HEK293 (cell line): ENCODE measurements around the gene MED19.

Source experiments
- CTCF ChIA-PET: fragments of 350-600 bp; formaldehyde crosslinking; extraction: SDS; loops from one replicate; lab custom pipeline; 2021; ENCODE audit warnings: antibody characterized with exemption; lab: Yijun Ruan, JAX
- POLR2A ChIA-PET: fragments of 300-600 bp; formaldehyde crosslinking; extraction: SDS; loops from one replicate; lab custom pipeline; 2020; ENCODE audit warnings: antibody characterized with exemption, inconsistent platforms; lab: Yijun Ruan, JAX
- H3K27ac ChIP-seq: fragments of 200-500 bp; sonication (Bioruptor generic); 2 replicates; pipeline ENCODE4 v1.5.1; 2014; ENCODE audit warnings: low read depth, low read length, control low read depth, inconsistent platforms; ENCODE audit errors: extremely low read depth
- H3K36me3 ChIP-seq, 2 experiments: fragments of 200-500 bp in 1 of 2; sonication (Bioruptor generic) in 1 of 2; 1 replicate in 1 of 2; 2 replicates in 1 of 2; pipeline ENCODE4 v1.5.1; 2014 to 2017; ENCODE audit warnings: inconsistent platforms in 2 of 2, low read length in 2 of 2; ENCODE audit not compliant: control insufficient read depth in 2 of 2, insufficient read depth in 1 of 2
- H3K4me1 ChIP-seq: fragments of 200-500 bp; sonication (Bioruptor generic); 2 replicates; pipeline ENCODE4 v1.5.1; 2014; ENCODE audit warnings: mild to moderate bottlenecking, low read length, inconsistent platforms; ENCODE audit not compliant: control insufficient read depth, insufficient read depth
- H3K4me3 ChIP-seq: 2 replicates; pipeline ENCODE4 v1.5.1; 2011; ENCODE audit warnings: low read depth, mild to moderate bottlenecking, control low read depth, low read length, moderate library complexity
- H3K9me3 ChIP-seq: fragments of 200-500 bp; sonication (Bioruptor generic); 2 replicates; pipeline ENCODE4 v1.5.1; 2014; ENCODE audit warnings: low read depth, low read length, inconsistent platforms; ENCODE audit not compliant: control insufficient read depth, insufficient read depth
- BCL11B ChIP-seq: fragments of 450-650 bp; formaldehyde crosslinking; IDR thresholded peaks from 2 replicates; pipeline ENCODE4 v1.5.1; 2016; ENCODE audit warnings: low read depth, missing biosample characterization, missing genetic modification characterization
- KLF1 ChIP-seq: fragments of 450-650 bp; formaldehyde crosslinking; IDR thresholded peaks from 2 replicates; pipeline ENCODE4 v1.5.1; 2016; ENCODE audit warnings: missing biosample characterization, missing genetic modification characterization
- SALL2 ChIP-seq: fragments of 450-650 bp; formaldehyde crosslinking; IDR thresholded peaks from 2 replicates; pipeline ENCODE4 v1.5.0; 2017; ENCODE audit warnings: missing biosample characterization, mild to moderate bottlenecking, missing genetic modification characterization, borderline replicate concordance
- SCRT2 ChIP-seq: fragments of 450-650 bp; formaldehyde crosslinking; IDR thresholded peaks from 2 replicates; pipeline ENCODE4 v1.5.1; 2016; ENCODE audit warnings: missing biosample characterization, missing genetic modification characterization
- SETDB1 ChIP-seq: IDR thresholded peaks from one replicate; pipeline ENCODE4 v1.6.1; 2017; ENCODE audit warnings: mild to moderate bottlenecking, low read length, moderate library complexity, mixed read lengths; ENCODE audit not compliant: insufficient read length
- TCF7L2 ChIP-seq: IDR thresholded peaks from 2 replicates; pipeline ENCODE4 v1.6.1; 2011; ENCODE audit warnings: low read depth, mild to moderate bottlenecking, inconsistent platforms, low read length, moderate library complexity, borderline replicate concordance
- TSHZ1 ChIP-seq: fragments of 450-650 bp; formaldehyde crosslinking; IDR thresholded peaks from 2 replicates; pipeline ENCODE4 v1.5.1; 2016; ENCODE audit warnings: missing biosample characterization, missing genetic modification characterization, borderline replicate concordance
- ZBTB8A ChIP-seq: fragments of 450-650 bp; formaldehyde crosslinking; IDR thresholded peaks from 2 replicates; pipeline ENCODE4 v1.5.1; 2016; ENCODE audit warnings: missing biosample characterization, missing genetic modification characterization
- ZNF184 ChIP-seq: fragments of 450-650 bp; IDR thresholded peaks from 2 replicates; pipeline ENCODE4 v1.5.1; 2018; ENCODE audit warnings: missing biosample characterization, mild to moderate bottlenecking, missing genetic modification characterization
- ZNF19 ChIP-seq: fragments of 450-650 bp; formaldehyde crosslinking; IDR thresholded peaks from 2 replicates; pipeline ENCODE4; 2016; ENCODE audit warnings: missing biosample characterization, missing genetic modification characterization, low read depth
- ZNF221 ChIP-seq: fragments of 450-650 bp; formaldehyde crosslinking; IDR thresholded peaks from 2 replicates; pipeline ENCODE4 v1.5.1; 2017; ENCODE audit warnings: missing biosample characterization, missing genetic modification characterization, borderline replicate concordance
- ZNF223 ChIP-seq: fragments of 450-650 bp; formaldehyde crosslinking; IDR thresholded peaks from 2 replicates; pipeline ENCODE4 v1.5.1; 2016; ENCODE audit warnings: missing biosample characterization, missing genetic modification characterization
- ZNF239 ChIP-seq: fragments of 450-650 bp; formaldehyde crosslinking; IDR thresholded peaks from 2 replicates; pipeline ENCODE4 v1.5.1; 2016; ENCODE audit warnings: missing biosample characterization, missing genetic modification characterization
- ZNF24 ChIP-seq: fragments of 450-650 bp; formaldehyde crosslinking; IDR thresholded peaks from 2 replicates; pipeline ENCODE4 v1.5.1; 2016; ENCODE audit warnings: missing biosample characterization, missing genetic modification characterization
- ZNF248 ChIP-seq: fragments of 450-650 bp; formaldehyde crosslinking; IDR thresholded peaks from 2 replicates; pipeline ENCODE4 v1.5.1; 2017; ENCODE audit warnings: missing biosample characterization, missing genetic modification characterization
- ZNF26 ChIP-seq: fragments of 450-650 bp; formaldehyde crosslinking; IDR thresholded peaks from 2 replicates; pipeline ENCODE4 v1.5.1; 2016; ENCODE audit warnings: missing biosample characterization, missing genetic modification characterization
- ZNF362 ChIP-seq: fragments of 450-650 bp; formaldehyde crosslinking; IDR thresholded peaks from 2 replicates; pipeline ENCODE4 v1.5.1; 2016; ENCODE audit warnings: missing biosample characterization, missing genetic modification characterization
- ZNF423 ChIP-seq: fragments of 450-650 bp; formaldehyde crosslinking; IDR thresholded peaks from 2 replicates; pipeline ENCODE4 v1.5.1; 2016; ENCODE audit warnings: missing biosample characterization, missing genetic modification characterization
- ZNF560 ChIP-seq: fragments of 450-650 bp; formaldehyde crosslinking; IDR thresholded peaks from 2 replicates; pipeline ENCODE4 v1.5.1; 2017; ENCODE audit warnings: missing biosample characterization, missing genetic modification characterization, borderline replicate concordance
- ZNF571 ChIP-seq: fragments of 450-650 bp; formaldehyde crosslinking; IDR thresholded peaks from 2 replicates; pipeline ENCODE4 v1.5.0; 2017; ENCODE audit warnings: missing biosample characterization, missing genetic modification characterization
- ZNF629 ChIP-seq: fragments of 450-650 bp; formaldehyde crosslinking; IDR thresholded peaks from 2 replicates; pipeline ENCODE4 v1.5.1; 2017; ENCODE audit warnings: missing biosample characterization, missing genetic modification characterization
- ZNF654 ChIP-seq: fragments of 450-650 bp; formaldehyde crosslinking; IDR thresholded peaks from 2 replicates; pipeline ENCODE4 v1.5.1; 2016; ENCODE audit warnings: low read depth, missing biosample characterization, missing genetic modification characterization
- ZNF701 ChIP-seq: fragments of 450-650 bp; formaldehyde crosslinking; IDR thresholded peaks from 2 replicates; pipeline ENCODE4 v1.5.1; 2016; ENCODE audit warnings: missing biosample characterization, missing genetic modification characterization
- ZNF768 ChIP-seq: fragments of 450-650 bp; formaldehyde crosslinking; IDR thresholded peaks from 2 replicates; pipeline ENCODE4 v1.5.1; 2018; ENCODE audit warnings: missing biosample characterization, mild to moderate bottlenecking, missing genetic modification characterization
- ZSCAN5A ChIP-seq: fragments of 450-650 bp; formaldehyde crosslinking; IDR thresholded peaks from 2 replicates; pipeline ENCODE4 v1.5.1; 2016; ENCODE audit warnings: missing biosample characterization, missing genetic modification characterization
- ZXDB ChIP-seq: fragments of 450-650 bp; formaldehyde crosslinking; IDR thresholded peaks from 2 replicates; pipeline ENCODE4 v1.5.1; 2016; ENCODE audit warnings: missing biosample characterization, missing genetic modification characterization
- TF ChIP-seq, protein P1 (sequence below): fragments of 450-650 bp; formaldehyde crosslinking; optimal IDR thresholded peaks from 2 replicates; pipeline ENCODE3; 2016; ENCODE audit warnings: missing biosample characterization, mild to moderate bottlenecking, missing genetic modification characterization

Gene MED19

GRCh38 chr11:57679396-57679795 lies 32.6 kb downstream of the MED19 start:
- no peaks in the 10 kb centered on the region for H3K4me1 ChIP-seq
- ChIA-PET POLR2A (interaction anchor here (1.2 kb wide), 1 partner anchor 10 kb away, joined by 3 read pairs; no protein-coding TSS in a partner anchor), CTCF (interaction anchor here (1.0 to 1.2 kb wide), 2 partner anchors 20 to 111 kb away, joined by 3 read pairs; no protein-coding TSS in a partner anchor)
- no peaks in the 10 kb centered on the region for H3K9me3 ChIP-seq
- TF ChIP-seq ZNF571 (tag by site-specific recombination): no peak
- TF ChIP-seq ZNF423: no peak
- TF ChIP-seq ZBTB8A (tag by site-specific recombination): no peak
- TF ChIP-seq ZNF26 (tag by site-specific recombination): no peak
- no peak for TF ChIP-seq SALL2 (tag by site-specific recombination)
- no peak for TF ChIP-seq ZXDB (tag by site-specific recombination)
- TF ChIP-seq TCF7L2: no peak
- TF ChIP-seq ZNF629 (tag by site-specific recombination): no peak
- TF ChIP-seq ZNF184 (tag by site-specific recombination): no peak
- TF ChIP-seq ZNF768 (tag by site-specific recombination): no peak
- TF ChIP-seq BCL11B (tag by site-specific recombination): no peak
- no peak for TF ChIP-seq ZSCAN5A
- TF ChIP-seq ZNF362 (tag by site-specific recombination): no peak
- no peak for TF ChIP-seq SCRT2 (tag by site-specific recombination)
- no peak for TF ChIP-seq ZNF701 (tag by site-specific recombination)
- no peak for TF ChIP-seq ZNF19 (tag by site-specific recombination)
- no peak for TF ChIP-seq ZNF24 (tag by site-specific recombination)
- no peak for TF ChIP-seq ZNF248 (tag by site-specific recombination)
- peaks cover 0 to 79% of the 10 kb centered on the region in 2 experiments for H3K36me3 ChIP-seq
- H3K4me3 ChIP-seq: no peak overlapping the region
- no peak overlapping the region for H3K27ac ChIP-seq

DNA sequence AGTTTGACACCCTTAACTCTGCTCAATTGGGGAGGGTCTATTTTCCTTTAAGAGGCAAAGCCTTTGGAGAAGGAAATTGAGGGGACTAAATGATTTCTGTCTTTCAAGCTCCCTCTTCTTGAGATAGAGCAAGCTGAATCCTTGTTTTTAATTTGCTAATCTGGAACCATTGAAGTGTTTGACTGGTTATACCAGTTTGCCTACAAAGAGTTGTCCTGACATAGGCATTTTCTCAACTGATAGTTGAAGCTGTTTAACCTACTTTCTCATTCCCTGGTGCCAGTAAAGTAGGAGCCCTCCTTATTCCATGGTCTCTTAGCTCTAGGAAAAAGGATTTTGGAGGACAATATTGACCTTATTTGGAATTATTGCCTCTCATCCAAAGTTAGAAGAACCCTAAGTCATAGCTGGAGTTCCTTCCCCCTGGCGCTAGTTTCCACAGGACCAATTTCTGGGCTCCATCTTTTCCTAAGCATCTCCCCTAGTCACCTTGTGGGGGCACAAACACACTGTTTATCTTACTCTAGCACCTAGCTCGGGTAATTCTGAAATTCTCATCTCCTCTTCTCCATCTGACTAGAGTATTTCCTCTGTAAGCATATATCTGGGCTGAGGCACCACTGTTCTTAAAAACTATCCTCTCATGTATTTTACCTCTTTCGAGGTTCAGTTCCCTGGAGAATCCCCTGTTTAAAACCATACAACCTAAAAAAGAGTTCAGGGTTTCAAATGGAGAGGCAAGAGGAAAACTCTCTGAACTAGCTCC lies 36.7 kb downstream of the MED19 start:
- CTCF ChIA-PET: interaction anchor here (0.6 to 2.2 kb wide), 2 partner anchors 32 to 125 kb away, joined by 3 to 8 read pairs; no protein-coding TSS in a partner anchor
- TF ChIP-seq ZNF560 (tag by site-specific recombination) (no peak), SETDB1 (no peak), KLF1 (tag by site-specific recombination) (no peak), ZNF223 (no peak), ZNF239 (tag by site-specific recombination) (no peak), TSHZ1 (tag by site-specific recombination) (no peak), TCF7L2 (no peak), ZNF221 (no peak), ZNF654 (tag by site-specific recombination) (no peak)
- TF ChIP-seq, protein P1, sequence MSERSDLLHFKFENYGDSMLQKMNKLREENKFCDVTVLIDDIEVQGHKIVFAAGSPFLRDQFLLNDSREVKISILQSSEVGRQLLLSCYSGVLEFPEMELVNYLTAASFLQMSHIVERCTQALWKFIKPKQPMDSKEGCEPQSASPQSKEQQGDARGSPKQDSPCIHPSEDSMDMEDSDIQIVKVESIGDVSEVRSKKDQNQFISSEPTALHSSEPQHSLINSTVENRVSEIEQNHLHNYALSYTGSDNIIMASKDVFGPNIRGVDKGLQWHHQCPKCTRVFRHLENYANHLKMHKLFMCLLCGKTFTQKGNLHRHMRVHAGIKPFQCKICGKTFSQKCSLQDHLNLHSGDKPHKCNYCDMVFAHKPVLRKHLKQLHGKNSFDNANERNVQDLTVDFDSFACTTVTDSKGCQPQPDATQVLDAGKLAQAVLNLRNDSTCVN (tag by site-specific recombination): no peak

More for the DNA sequence above, 36.7 kb downstream of the MED19 start:
- Histone ChIP-seq H3K4me3 (no peak overlapping the region), H3K4me1 (no peaks in the 10 kb centered on the region), H3K9me3 (no peaks in the 10 kb centered on the region), H3K27ac (no peak overlapping the region), H3K36me3 (peaks cover 5 to 74% of the 10 kb centered on the region in 2 experiments)
- POLR2A ChIA-PET: no interaction called here
